OCI-LY7 (cell line): ENCODE results near the gene ATP1A3. TPM values are rescaled to one million over a fixed set of nuclear protein-coding genes. Genes with fewer than 3 reads are reported as not detected.

ENCODE experiments used
- total RNA-seq, 2 experiments: library from RNA; depleted of rRNA in 1 of 2; stranded (reverse); fragments of >200 nt in 1 of 2; shearing (Covaris generic) in 1 of 2; gene quantifications; 2 replicates each; pipeline ENCODE4 v1.2.3, GENCODE V29; 2014 to 2022

The ATP1A3 gene
- total RNA-seq, 2 experiments from 2014 or later, result 9.3 to 33.0 TPM

Other genes with a start within 250 kb of the ATP1A3 start
- gene CEACAM6, start 238.7 kb downstream of the ATP1A3 start, total RNA-seq (2014; rRNA removed; shearing (Covaris generic)), result not detected in 2 replicates
- not detected in 2 replicates for gene CEACAM6, start 238.7 kb downstream of the ATP1A3 start, total RNA-seq (2022)
- not detected in 2 replicates for gene CEACAM3, start 197.6 kb downstream of the ATP1A3 start, total RNA-seq (2014; rRNA removed; shearing (Covaris generic))
- gene CEACAM3, start 197.6 kb downstream of the ATP1A3 start, total RNA-seq (2022), result not detected in 2 replicates
- gene LYPD4, start 149.5 kb downstream of the ATP1A3 start, total RNA-seq (2014; rRNA removed; shearing (Covaris generic)), result not detected in 2 replicates
- gene LYPD4, start 149.5 kb downstream of the ATP1A3 start, total RNA-seq (2022), result not detected in 2 replicates
- gene DMRTC2, start 149.2 kb downstream of the ATP1A3 start, total RNA-seq (2014; rRNA removed; shearing (Covaris generic)), result not detected in 2 replicates
- not detected in 2 replicates for gene DMRTC2, start 149.2 kb downstream of the ATP1A3 start, total RNA-seq (2022)
- gene RPS19, start 134.0 kb downstream of the ATP1A3 start, total RNA-seq (2014; rRNA removed; shearing (Covaris generic)), result 4,018 and 4,414 TPM in 2 replicates
- gene RPS19, start 134.0 kb downstream of the ATP1A3 start, total RNA-seq (2022), result 3,803 and 3,902 TPM in 2 replicates
- gene CD79A, start 117.0 kb downstream of the ATP1A3 start, total RNA-seq (2014; rRNA removed; shearing (Covaris generic)), result 848 and 1,195 TPM in 2 replicates
- 896 and 1,094 TPM in 2 replicates for gene CD79A, start 117.0 kb downstream of the ATP1A3 start, total RNA-seq (2022)
- 74.9 and 96.9 TPM in 2 replicates for gene ARHGEF1, start 111.0 kb downstream of the ATP1A3 start, total RNA-seq (2014; rRNA removed; shearing (Covaris generic))
- gene ARHGEF1, start 111.0 kb downstream of the ATP1A3 start, total RNA-seq (2022), result 297 and 318 TPM in 2 replicates
- 1.6 and 1.9 TPM in 2 replicates for gene ERFL, start 65.8 kb downstream of the ATP1A3 start, total RNA-seq (2014; rRNA removed; shearing (Covaris generic))
- 5.9 and 6.8 TPM in 2 replicates for gene ERFL, start 65.8 kb downstream of the ATP1A3 start, total RNA-seq (2022)
- 161 and 171 TPM in 2 replicates for gene RABAC1, start 34.9 kb downstream of the ATP1A3 start, total RNA-seq (2014; rRNA removed; shearing (Covaris generic))
- 167 and 191 TPM in 2 replicates for gene RABAC1, start 34.9 kb downstream of the ATP1A3 start, total RNA-seq (2022)
- 0.73 and 0.77 TPM in 2 replicates for gene GRIK5, start 76.0 kb upstream of the ATP1A3 start, total RNA-seq (2014; rRNA removed; shearing (Covaris generic))
- gene GRIK5, start 76.0 kb upstream of the ATP1A3 start, total RNA-seq (2022), result 1.1 and 1.3 TPM in 2 replicates
- 18.5 and 29.3 TPM in 2 replicates for gene ZNF574, start 81.9 kb upstream of the ATP1A3 start, total RNA-seq (2014; rRNA removed; shearing (Covaris generic))
- 14.5 and 16.6 TPM in 2 replicates for gene ZNF574, start 81.9 kb upstream of the ATP1A3 start, total RNA-seq (2022)
- 28.6 and 33.5 TPM in 2 replicates for gene POU2F2, start 138.2 kb upstream of the ATP1A3 start, total RNA-seq (2014; rRNA removed; shearing (Covaris generic))
- 59.5 and 66.5 TPM in 2 replicates for gene POU2F2, start 138.2 kb upstream of the ATP1A3 start, total RNA-seq (2022)
- gene DEDD2, start 223.4 kb upstream of the ATP1A3 start, total RNA-seq (2014; rRNA removed; shearing (Covaris generic)), result 29.6 and 41.9 TPM in 2 replicates
- 15.5 and 18.6 TPM in 2 replicates for gene DEDD2, start 223.4 kb upstream of the ATP1A3 start, total RNA-seq (2022)
- 8.4 and 9.0 TPM in 2 replicates for gene ZNF526, start 226.1 kb upstream of the ATP1A3 start, total RNA-seq (2014; rRNA removed; shearing (Covaris generic))
- gene ZNF526, start 226.1 kb upstream of the ATP1A3 start, total RNA-seq (2022), result 12.7 and 14.8 TPM in 2 replicates
- 20.9 and 23.6 TPM in 2 replicates for gene GSK3A, start 248.4 kb upstream of the ATP1A3 start, total RNA-seq (2014; rRNA removed; shearing (Covaris generic))
- 29.2 and 33.7 TPM in 2 replicates for gene GSK3A, start 248.4 kb upstream of the ATP1A3 start, total RNA-seq (2022)